ENCODE results near the gene KCNMA1. TPM values are rescaled to one million over a fixed set of nuclear protein-coding genes. Genes with fewer than 3 reads are reported as not detected.
A peak's percentile ranks its signal among the peaks of the same experiment; 100 is the strongest.

KCNMA1 gene
- total RNA-seq, 1 donor from 2014 or later, result 87.6 TPM

DNA sequence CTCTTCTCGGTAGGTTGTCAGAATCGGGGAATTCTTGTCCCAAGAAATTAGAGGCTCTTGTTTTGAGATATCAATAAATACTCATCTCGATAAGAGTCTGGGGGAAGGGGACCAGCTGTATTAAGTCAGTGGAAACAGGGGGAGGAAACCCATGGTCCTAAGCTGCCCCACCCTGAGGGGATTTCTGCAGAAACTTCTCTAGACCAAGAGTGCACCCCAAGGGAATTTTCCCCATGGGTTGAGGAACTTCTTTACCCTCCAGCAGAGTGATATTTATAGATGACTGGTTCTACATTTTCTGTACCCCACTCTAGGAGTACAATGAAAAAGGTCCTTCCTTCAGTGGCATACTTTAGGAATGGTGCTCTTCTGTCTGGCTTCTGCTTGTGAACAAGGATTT, 627.2 kb downstream of the KCNMA1 start:
- Mint-ChIP-seq H3K27me3 (ENCODE audit: low read depth) (no peaks in the 10 kb centered on the region), H3K36me3 (ENCODE audit: low read depth) (peaks cover 5% of the 10 kb centered on the region), H3K4me3 (ENCODE audit: unreplicated experiment) (no peak overlapping the region), H3K4me1 (ENCODE audit: low read depth) (peaks cover 37% of the 10 kb centered on the region), H3K27ac (ENCODE audit: unreplicated experiment) (peak overlapping the region; percentile 23), H3K9me3 (ENCODE audit: low read depth) (no peaks in the 10 kb centered on the region)
- no peak for DNase-seq (ENCODE audit: low spot score)
- TF ChIP-seq CTCF (IDR thresholded peaks at IDR 0.05), result no peak

- H3K27ac Mint-ChIP-seq (ENCODE audit: unreplicated experiment), result peak overlapping the region; percentile 2
- peak overlapping the region; percentile 17 for H3K4me3 Mint-ChIP-seq (ENCODE audit: unreplicated experiment)
- no peaks in the 10 kb centered on the region for H3K9me3 Mint-ChIP-seq (ENCODE audit: low read depth)
- peaks cover 4% of the 10 kb centered on the region for H3K36me3 Mint-ChIP-seq (ENCODE audit: low read depth)
- peaks cover 39% of the 10 kb centered on the region for H3K4me1 Mint-ChIP-seq (ENCODE audit: low read depth)
- TF ChIP-seq CTCF (IDR thresholded peaks at IDR 0.05), result no peak
- DNase-seq (ENCODE audit: low spot score), result no peak
- no peaks in the 10 kb centered on the region for H3K27me3 Mint-ChIP-seq (ENCODE audit: low read depth)
Measured at GRCh38 chr10:77007834-77008233, 629.8 kb downstream of the KCNMA1 start.

DNA sequence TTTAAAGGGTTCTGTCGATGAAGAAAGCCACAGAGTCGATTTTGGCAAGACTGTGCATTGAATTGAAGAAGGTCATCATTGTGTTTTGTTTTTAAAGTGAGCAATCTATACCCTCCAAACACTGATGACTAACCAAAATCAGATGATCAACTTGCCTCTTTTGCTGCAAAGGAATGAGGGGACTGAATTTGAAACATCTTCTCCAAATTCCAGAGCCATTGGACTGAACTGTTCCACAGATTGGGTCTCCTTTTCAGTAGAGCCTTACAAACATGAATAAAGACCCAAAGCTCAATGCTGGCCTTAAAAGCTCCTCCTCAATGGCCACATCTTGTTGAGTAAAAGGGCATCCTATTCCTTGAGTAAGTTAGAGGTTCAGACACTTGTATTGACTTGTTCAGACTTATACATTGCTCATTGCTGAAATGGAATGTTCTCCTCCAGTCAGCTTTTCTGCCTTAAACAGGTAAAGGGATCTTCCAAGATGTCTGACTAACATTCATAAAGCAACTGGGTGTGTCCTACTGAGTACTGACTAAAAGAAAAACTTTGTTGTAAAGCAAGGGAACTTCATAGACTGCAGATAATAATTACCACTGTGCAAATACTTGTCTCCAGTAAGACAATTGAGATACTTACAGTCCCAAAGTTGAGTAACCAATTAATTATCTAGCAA, 630.6 kb downstream of the KCNMA1 start:
- Mint-ChIP-seq H3K4me1 (ENCODE audit: low read depth) (peaks cover 30% of the 10 kb centered on the region), H3K9me3 (ENCODE audit: low read depth) (no peaks in the 10 kb centered on the region), H3K27ac (ENCODE audit: unreplicated experiment) (no peak overlapping the region), H3K4me3 (ENCODE audit: unreplicated experiment) (no peak overlapping the region), H3K36me3 (ENCODE audit: low read depth) (peaks cover 4% of the 10 kb centered on the region), H3K27me3 (ENCODE audit: low read depth) (no peaks in the 10 kb centered on the region)
- no peak for DNase-seq (ENCODE audit: low spot score)
- TF ChIP-seq CTCF (IDR thresholded peaks at IDR 0.05), result no peak

GRCh38 chr10:77005871-77006270, 631.7 kb downstream of the KCNMA1 start:
- H3K4me1 Mint-ChIP-seq (ENCODE audit: low read depth), result peaks cover 24% of the 10 kb centered on the region
- no peaks in the 10 kb centered on the region for H3K27me3 Mint-ChIP-seq (ENCODE audit: low read depth)
- H3K27ac Mint-ChIP-seq (ENCODE audit: unreplicated experiment), result no peak overlapping the region

GRCh38 chr10:77004917-77005564, 632.6 kb downstream of the KCNMA1 start:
- H3K27me3 Mint-ChIP-seq (ENCODE audit: low read depth), result no peaks in the 10 kb centered on the region
- peaks cover 7% of the 10 kb centered on the region for H3K36me3 Mint-ChIP-seq (ENCODE audit: low read depth)
- no peak overlapping the region for H3K27ac Mint-ChIP-seq (ENCODE audit: unreplicated experiment)

More at GRCh38 chr10:77005871-77006270, 631.7 kb downstream of the KCNMA1 start:
- Mint-ChIP-seq H3K9me3 (ENCODE audit: low read depth) (no peaks in the 10 kb centered on the region), H3K36me3 (ENCODE audit: low read depth) (peaks cover 9% of the 10 kb centered on the region), H3K4me3 (ENCODE audit: unreplicated experiment) (no peak overlapping the region)
- no peak for DNase-seq (ENCODE audit: low spot score)
- no peak for TF ChIP-seq CTCF (IDR thresholded peaks at IDR 0.05)

More at GRCh38 chr10:77004917-77005564, 632.6 kb downstream of the KCNMA1 start:
- Mint-ChIP-seq H3K9me3 (ENCODE audit: low read depth) (no peaks in the 10 kb centered on the region), H3K4me3 (ENCODE audit: unreplicated experiment) (no peak overlapping the region), H3K4me1 (ENCODE audit: low read depth) (peaks cover 24% of the 10 kb centered on the region)
- peak; percentile 90 for TF ChIP-seq CTCF (IDR thresholded peaks at IDR 0.05)
- DNase-seq (ENCODE audit: low spot score), result no peak

Measured in chondrocyte (in vitro differentiated cells).